Measurements from ENCODE around the gene ZFP1. TPM values are rescaled to one million over a fixed set of nuclear protein-coding genes. Genes with fewer than 3 reads are reported as not detected.

Gene ZFP1
- total and polyA plus RNA-seq, 9 of the 15 experiments (the other 6 are each of a cell fraction or from before 2014, with no cell fraction given), result 2.6 to 14.7 (median 11.6) TPM

DNA sequence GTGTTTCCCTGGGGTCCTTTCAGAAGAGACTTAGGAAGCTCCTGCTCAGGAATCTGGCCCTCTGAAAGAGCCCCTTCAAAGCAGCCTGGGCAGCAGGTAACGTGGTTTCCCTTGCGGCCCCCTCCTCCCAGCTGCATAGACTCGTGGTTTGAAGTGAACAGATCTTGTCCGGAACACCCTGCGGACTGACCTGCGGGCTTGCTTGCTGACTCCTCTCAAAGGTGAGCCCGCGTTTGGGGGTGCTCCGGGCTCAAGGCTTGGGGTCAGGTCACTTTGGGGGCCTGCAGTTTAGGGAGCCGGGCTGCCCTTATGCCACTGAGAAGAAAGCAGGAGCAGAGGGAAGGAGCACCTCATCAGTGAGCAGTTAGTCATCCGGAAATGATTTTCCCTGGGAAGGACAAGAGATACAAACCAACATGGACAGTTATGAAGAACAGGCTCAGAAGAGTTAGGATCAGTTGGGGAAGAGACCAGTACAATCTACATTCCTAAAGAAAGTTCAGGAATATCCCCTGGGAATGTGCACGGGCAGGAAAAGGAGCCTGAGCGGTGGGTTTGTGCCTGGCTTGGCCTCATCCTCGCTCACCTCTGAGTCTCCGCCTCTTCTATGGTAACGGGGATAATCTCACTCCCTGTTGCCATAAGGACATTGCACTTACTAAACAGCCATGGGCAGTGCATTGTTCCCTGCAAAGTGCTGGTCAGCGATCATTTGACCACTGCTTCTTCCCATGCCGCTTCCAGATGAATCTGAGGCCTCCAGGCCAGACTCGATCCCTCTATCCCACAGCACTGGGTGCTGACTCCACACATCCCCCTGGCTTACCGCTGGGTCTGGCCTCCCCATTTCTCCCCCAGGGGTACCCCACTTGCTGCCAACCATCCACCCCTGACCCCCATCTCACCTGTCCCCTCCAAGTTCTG lies 41.7 kb upstream of the ZFP1 start:
- in situ Hi-C loops (cut with MboI) (loop anchor here (5.0 kb wide), 1 partner anchor 114 kb away; no protein-coding TSS in a partner anchor), intact Hi-C loops (cut with micrococcal nuclease) (no loop called here)
- ChIA-PET CTCF (ENCODE audit: low intra/inter-chr PET ratio) (no interaction called here), POLR2A (interaction anchor here (0.6 to 2.2 kb wide), 3 partner anchors 18 to 247 kb away, joined by 3 to 6 read pairs (median 4); no protein-coding TSS in a partner anchor)
- Histone ChIP-seq H3K9me3 (replicated peaks; ENCODE audit: control insufficient read depth, insufficient read depth, low read depth, low read length) (no peaks in the 10 kb centered on the region), H3K36me3 (ENCODE audit: control insufficient read depth, insufficient read depth, low read length) (peaks cover 25% of the 10 kb centered on the region; the same call in 2 of the 3 replicates), H3K4me2 (ENCODE audit: insufficient read depth, low read length) (no peak overlapping the region), H3K4me3 (no peak overlapping the region), H3K27ac (ENCODE audit: extremely low read depth, low read depth, low read length) (no peak overlapping the region), H4K20me1 (replicated peaks; ENCODE audit: control insufficient read depth, insufficient read depth, low read length) (no peaks in the 10 kb centered on the region), H2AFZ (ENCODE audit: low read depth, low read length) (no peak overlapping the region), H3K79me2 (ENCODE audit: control insufficient read depth, insufficient read depth, low read length) (no peaks in the 10 kb centered on the region), H3K27me3 (ENCODE audit: control insufficient read depth in 2 of 2, insufficient read depth in 2 of 2, low read length in 2 of 2) (no peaks in the 10 kb centered on the region), H3K4me1 (replicated peaks in 1 of 2; ENCODE audit: control insufficient read depth in 2 of 2, insufficient read depth in 2 of 2, low read length in 2 of 2) (peaks cover 11 to 34% of the 10 kb centered on the region in 2 experiments; a peak in 4 of 5 replicates), H3K9me1 (ENCODE audit: control insufficient read depth, insufficient read depth, low read length) (peaks cover 2% of the 10 kb centered on the region), H3K9ac (ENCODE audit: insufficient read depth in 1 of 2, low read depth in 2 of 2, low read length in 2 of 2) (peak overlapping the region in 1 of 2 experiments; percentile 55; a peak in 1 of 4 replicates)
- TF ChIP-seq, protein P1, sequence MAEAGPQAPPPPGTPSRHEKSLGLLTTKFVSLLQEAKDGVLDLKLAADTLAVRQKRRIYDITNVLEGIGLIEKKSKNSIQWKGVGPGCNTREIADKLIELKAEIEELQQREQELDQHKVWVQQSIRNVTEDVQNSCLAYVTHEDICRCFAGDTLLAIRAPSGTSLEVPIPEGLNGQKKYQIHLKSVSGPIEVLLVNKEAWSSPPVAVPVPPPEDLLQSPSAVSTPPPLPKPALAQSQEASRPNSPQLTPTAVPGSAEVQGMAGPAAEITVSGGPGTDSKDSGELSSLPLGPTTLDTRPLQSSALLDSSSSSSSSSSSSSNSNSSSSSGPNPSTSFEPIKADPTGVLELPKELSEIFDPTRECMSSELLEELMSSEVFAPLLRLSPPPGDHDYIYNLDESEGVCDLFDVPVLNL (CRISPR knock-in tag; IDR thresholded peaks at IDR 0.05; ENCODE audit: low read depth), result no peak
- TF ChIP-seq ZBTB8A (IDR thresholded peaks at IDR 0.05; ENCODE audit: partially characterized antibody) (no peak), ZNF586 (CRISPR knock-in tag; conservative IDR thresholded peaks at IDR 0.05) (no peak), ZNF668 (CRISPR knock-in tag; IDR thresholded peaks at IDR 0.05) (no peak), ESRRB (CRISPR knock-in tag; IDR thresholded peaks at IDR 0.05; ENCODE audit: borderline replicate concordance) (no peak), SRSF3 (IDR thresholded peaks at IDR 0.05; ENCODE audit: insufficient read depth, low read length) (no peak), NR3C1 (CRISPR knock-in tag; IDR thresholded peaks at IDR 0.05) (no peak), ZNF584 (CRISPR knock-in tag; IDR thresholded peaks at IDR 0.05; ENCODE audit: low read depth) (no peak)
- TF ChIP-seq, protein P2, sequence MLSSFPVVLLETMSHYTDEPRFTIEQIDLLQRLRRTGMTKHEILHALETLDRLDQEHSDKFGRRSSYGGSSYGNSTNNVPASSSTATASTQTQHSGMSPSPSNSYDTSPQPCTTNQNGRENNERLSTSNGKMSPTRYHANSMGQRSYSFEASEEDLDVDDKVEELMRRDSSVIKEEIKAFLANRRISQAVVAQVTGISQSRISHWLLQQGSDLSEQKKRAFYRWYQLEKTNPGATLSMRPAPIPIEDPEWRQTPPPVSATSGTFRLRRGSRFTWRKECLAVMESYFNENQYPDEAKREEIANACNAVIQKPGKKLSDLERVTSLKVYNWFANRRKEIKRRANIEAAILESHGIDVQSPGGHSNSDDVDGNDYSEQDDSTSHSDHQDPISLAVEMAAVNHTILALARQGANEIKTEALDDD (IDR thresholded peaks at IDR 0.05), result no peak
- TF ChIP-seq, protein P3, sequence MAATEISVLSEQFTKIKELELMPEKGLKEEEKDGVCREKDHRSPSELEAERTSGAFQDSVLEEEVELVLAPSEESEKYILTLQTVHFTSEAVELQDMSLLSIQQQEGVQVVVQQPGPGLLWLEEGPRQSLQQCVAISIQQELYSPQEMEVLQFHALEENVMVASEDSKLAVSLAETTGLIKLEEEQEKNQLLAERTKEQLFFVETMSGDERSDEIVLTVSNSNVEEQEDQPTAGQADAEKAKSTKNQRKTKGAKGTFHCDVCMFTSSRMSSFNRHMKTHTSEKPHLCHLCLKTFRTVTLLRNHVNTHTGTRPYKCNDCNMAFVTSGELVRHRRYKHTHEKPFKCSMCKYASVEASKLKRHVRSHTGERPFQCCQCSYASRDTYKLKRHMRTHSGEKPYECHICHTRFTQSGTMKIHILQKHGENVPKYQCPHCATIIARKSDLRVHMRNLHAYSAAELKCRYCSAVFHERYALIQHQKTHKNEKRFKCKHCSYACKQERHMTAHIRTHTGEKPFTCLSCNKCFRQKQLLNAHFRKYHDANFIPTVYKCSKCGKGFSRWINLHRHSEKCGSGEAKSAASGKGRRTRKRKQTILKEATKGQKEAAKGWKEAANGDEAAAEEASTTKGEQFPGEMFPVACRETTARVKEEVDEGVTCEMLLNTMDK (IDR thresholded peaks at IDR 0.05; ENCODE audit: borderline replicate concordance, insufficient read depth, low read depth, low read length, poor library complexity, severe bottlenecking), result no peak
- TF ChIP-seq, protein P4, sequence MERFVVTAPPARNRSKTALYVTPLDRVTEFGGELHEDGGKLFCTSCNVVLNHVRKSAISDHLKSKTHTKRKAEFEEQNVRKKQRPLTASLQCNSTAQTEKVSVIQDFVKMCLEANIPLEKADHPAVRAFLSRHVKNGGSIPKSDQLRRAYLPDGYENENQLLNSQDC (CRISPR knock-in tag; IDR thresholded peaks at IDR 0.05), result no peak
- TF ChIP-seq, protein P5, sequence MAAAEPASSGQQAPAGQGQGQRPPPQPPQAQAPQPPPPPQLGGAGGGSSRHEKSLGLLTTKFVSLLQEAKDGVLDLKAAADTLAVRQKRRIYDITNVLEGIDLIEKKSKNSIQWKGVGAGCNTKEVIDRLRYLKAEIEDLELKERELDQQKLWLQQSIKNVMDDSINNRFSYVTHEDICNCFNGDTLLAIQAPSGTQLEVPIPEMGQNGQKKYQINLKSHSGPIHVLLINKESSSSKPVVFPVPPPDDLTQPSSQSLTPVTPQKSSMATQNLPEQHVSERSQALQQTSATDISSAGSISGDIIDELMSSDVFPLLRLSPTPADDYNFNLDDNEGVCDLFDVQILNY (CRISPR knock-in tag; IDR thresholded peaks at IDR 0.05), result no peak
- WGBS (ENCODE audit: insufficient coverage, low coverage, missing lambda C conversion rate), result 86% methylated on average over 20 of the region's 20 CpGs
- no peak for ATAC-seq
- no peak for DNase-seq (ENCODE audit: extremely low read depth in 1 of 4, low spot score in 3 of 4)
- no TSS peak for BruUV-seq (replicated peaks)
- FAIRE-seq, result no peak

Measured in K562 (cell line).